ENCODE results near the gene SNRNP40.

The SNRNP40 gene

DNA sequence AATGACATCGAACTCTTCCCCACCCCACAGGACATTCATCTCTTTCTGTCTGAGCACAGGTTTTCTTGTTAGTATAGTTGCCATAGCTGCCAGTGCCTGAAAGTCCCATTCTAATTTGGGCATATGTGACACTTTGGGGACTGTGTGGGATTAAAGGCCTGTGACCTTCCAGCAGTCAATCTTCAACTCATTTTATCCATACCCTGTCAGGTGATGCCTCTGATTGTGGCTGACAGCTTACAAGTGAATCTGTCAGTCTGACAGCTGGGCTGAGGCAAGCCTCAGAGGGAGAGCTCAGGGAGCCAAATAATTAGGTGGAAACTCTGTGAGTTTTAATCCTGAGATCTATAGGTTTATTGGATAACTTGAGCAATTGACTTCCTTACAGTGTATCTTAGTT is 29.9 kb upstream of the SNRNP40 start:
- H3K4me3 ChIP-seq (ENCODE audit: control insufficient read depth, low read depth, low read length), result no peak overlapping the region
- no peak for TF ChIP-seq CTCF (conservative IDR thresholded peaks at IDR 0.05; ENCODE audit: control insufficient read depth, insufficient read depth, low read depth, low read length)
- DNase-seq (ENCODE audit: low read depth), result no peak

GRCh38 chr1:31324992-31325391 is 28.4 kb upstream of the SNRNP40 start:
- no peak for DNase-seq (ENCODE audit: low read depth)
- no peak for TF ChIP-seq CTCF (conservative IDR thresholded peaks at IDR 0.05; ENCODE audit: control insufficient read depth, insufficient read depth, low read depth, low read length)
- H3K4me3 ChIP-seq (ENCODE audit: control insufficient read depth, low read depth, low read length), result no peak overlapping the region

DNA sequence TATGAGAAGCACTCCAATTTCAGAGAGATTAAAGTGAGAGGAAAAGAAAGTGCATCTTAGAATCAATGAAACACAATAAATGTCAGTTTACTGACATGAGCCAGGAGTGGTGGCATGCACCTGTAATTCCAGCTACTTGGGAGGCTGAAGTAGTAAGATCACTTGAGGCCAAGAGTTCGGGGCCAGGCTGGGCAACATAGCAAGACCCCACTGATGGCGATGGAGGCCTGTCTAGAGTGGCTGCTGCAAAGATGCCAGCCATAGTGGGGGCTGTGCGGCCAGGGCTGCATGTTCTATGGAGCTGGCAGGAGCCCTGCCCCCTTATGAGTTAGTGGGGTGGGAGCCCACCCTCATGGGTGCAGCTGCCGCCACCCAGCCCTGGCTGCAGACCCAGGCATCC is 27.5 kb upstream of the SNRNP40 start:
- DNase-seq (ENCODE audit: low read depth), result no peak
- no peak for TF ChIP-seq CTCF (conservative IDR thresholded peaks at IDR 0.05; ENCODE audit: control insufficient read depth, insufficient read depth, low read depth, low read length)
- H3K4me3 ChIP-seq (ENCODE audit: control insufficient read depth, low read depth, low read length), result no peak overlapping the region

GRCh38 chr1:31318146-31318545 is 21.6 kb upstream of the SNRNP40 start:
- DNase-seq (ENCODE audit: low read depth), result no peak
- TF ChIP-seq CTCF (conservative IDR thresholded peaks at IDR 0.05; ENCODE audit: control insufficient read depth, insufficient read depth, low read depth, low read length), result no peak
- H3K4me3 ChIP-seq (ENCODE audit: control insufficient read depth, low read depth, low read length), result no peak overlapping the region

- TF ChIP-seq CTCF (conservative IDR thresholded peaks at IDR 0.05; ENCODE audit: control insufficient read depth, insufficient read depth, low read depth, low read length), result no peak
- H3K4me3 ChIP-seq (ENCODE audit: control insufficient read depth, low read depth, low read length), result no peak overlapping the region
- DNase-seq (ENCODE audit: low read depth), result no peak
These were observed 19.3 kb upstream of the SNRNP40 start for GRCh38 chr1:31315902-31316301.

- no peak for TF ChIP-seq CTCF (conservative IDR thresholded peaks at IDR 0.05; ENCODE audit: control insufficient read depth, insufficient read depth, low read depth, low read length)
- peak; percentile 90 for DNase-seq (ENCODE audit: low read depth)
- no peak overlapping the region for H3K4me3 ChIP-seq (ENCODE audit: control insufficient read depth, low read depth, low read length)
These were observed 13.6 kb upstream of the SNRNP40 start for GRCh38 chr1:31310198-31310597.

GRCh38 chr1:31308036-31308435 is 11.4 kb upstream of the SNRNP40 start:
- TF ChIP-seq CTCF (conservative IDR thresholded peaks at IDR 0.05; ENCODE audit: control insufficient read depth, insufficient read depth, low read depth, low read length), result no peak
- no peak overlapping the region for H3K4me3 ChIP-seq (ENCODE audit: control insufficient read depth, low read depth, low read length)
- no peak for DNase-seq (ENCODE audit: low read depth)

All from fibroblast of mammary gland (primary cell).